T-helper 2 cell treated with Interferon-gamma antibody and Interleukin-4, amounts not matched to agents 5 μg/mL and 100 μg/mL, for 36 hours (primary cell): Measurements from ENCODE around the gene EVPL.
"Not testable (repeated sequence)": the region's sequence is repeated elsewhere in the genome, so short reads cannot be mapped to it uniquely, and the experiment has no call there.

Experiments
- DNase-seq: peaks from one replicate; pipeline ENCODE4 v3.0.0; 2021; ENCODE audit warnings: low spot score
- H3K27ac Mint-ChIP-seq: one replicate; pipeline ENCODE4 v1.8.0; 2021; ENCODE audit warnings: mild to moderate bottlenecking, mixed read lengths
- H3K27me3 Mint-ChIP-seq: one replicate; pipeline ENCODE4 v1.8.0; 2021; ENCODE audit warnings: low read depth, mixed read lengths
- H3K36me3 Mint-ChIP-seq: one replicate; pipeline ENCODE4 v1.8.0; 2021; ENCODE audit warnings: low read depth, mixed read lengths
- H3K4me1 Mint-ChIP-seq: one replicate; pipeline ENCODE4 v1.8.0; 2021; ENCODE audit warnings: low read depth, mixed read lengths
- H3K4me3 Mint-ChIP-seq: one replicate; pipeline ENCODE4 v1.8.0; 2022; ENCODE audit warnings: mild to moderate bottlenecking, moderate library complexity, mixed read lengths
- H3K9me3 Mint-ChIP-seq: one replicate; pipeline ENCODE4 v1.8.0; 2021; ENCODE audit warnings: mixed read lengths

Gene EVPL

DNA sequence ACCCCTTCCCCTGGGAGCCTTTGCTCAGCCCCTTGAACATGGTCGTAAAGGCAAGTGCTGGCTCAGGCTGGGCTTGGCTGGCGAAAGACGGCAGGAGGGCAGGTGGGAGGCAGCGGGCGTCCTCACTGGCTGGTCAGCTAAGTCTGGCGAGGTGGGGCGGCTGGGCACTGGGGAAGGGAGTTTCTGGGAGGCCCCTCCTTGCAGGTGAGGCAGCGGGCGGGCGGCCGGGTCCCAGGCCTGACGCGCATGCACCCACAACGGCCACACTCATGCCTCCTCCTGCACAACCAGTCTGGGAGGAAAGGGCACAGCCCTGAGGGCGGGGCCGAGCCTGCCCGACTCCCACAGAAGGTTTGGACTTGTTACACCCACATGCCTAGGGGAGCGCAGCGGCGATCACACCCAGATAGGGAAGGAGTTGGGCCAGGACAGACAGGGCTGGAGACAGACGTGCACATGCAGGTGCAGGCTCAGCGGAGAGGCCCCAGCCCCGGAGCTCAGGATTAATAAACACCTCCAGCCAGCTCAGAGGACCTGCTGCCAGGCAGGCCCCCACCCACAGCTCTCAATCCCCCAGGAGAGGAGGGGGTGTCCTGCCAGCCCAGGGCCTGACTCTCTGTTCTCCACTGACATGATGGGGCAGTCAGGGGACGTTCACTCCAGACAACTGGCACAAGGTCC, at the start of gene EVPL:
Gene EVPL, minus strand, starts transcription at position 148 of the 681 bp plus-strand sequence. Its CDS starts 108 bp downstream, at position 40.
- no peak for DNase-seq
- Mint-ChIP-seq H3K36me3 (no peaks in the 10 kb centered on the region), H3K4me3 (no peak within 1 kb of the TSS), H3K27me3 (no peaks in the 10 kb centered on the region), H3K27ac (no peak within 1 kb of the TSS), H3K4me1 (peaks cover 8% of the 10 kb centered on the region), H3K9me3 (no peaks in the 10 kb centered on the region)

DNA sequence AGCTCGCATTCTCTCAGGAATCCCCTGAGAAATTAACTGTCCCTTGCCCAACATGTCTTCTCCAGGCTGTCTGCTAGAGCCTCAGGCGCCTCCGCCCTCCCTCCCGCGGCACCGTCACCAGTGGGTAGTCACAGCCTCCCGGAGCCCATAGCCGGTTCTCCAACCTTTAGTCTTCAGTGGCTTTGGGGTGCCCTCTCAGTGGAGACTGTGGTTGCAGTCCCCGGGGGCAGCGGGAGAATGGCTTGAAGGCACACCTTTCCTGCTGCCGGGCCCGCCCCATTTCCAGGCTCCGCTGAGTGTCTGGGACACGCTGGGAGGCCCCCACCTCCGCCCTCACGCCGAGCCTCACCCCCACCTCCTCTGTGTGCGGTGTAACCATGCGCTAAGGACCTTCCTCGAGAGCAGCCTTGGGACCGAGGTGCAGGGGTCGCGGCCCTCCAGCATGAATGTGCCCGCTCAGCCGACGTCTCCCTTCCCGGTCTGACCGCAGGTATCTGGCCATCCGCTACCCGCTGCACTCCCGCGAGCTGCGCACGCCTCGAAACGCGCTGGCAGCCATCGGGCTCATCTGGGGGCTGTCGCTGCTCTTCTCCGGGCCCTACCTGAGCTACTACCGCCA, 49.1 kb upstream of the EVPL start:
- peaks cover 5% of the 10 kb centered on the region for H3K36me3 Mint-ChIP-seq
- no peak overlapping the region for H3K27ac Mint-ChIP-seq
- H3K9me3 Mint-ChIP-seq, result no peaks in the 10 kb centered on the region
- H3K4me1 Mint-ChIP-seq, result peaks cover 17% of the 10 kb centered on the region
- peaks cover 51% of the 10 kb centered on the region for H3K27me3 Mint-ChIP-seq
- peak overlapping the region; percentile 60 for H3K4me3 Mint-ChIP-seq
- DNase-seq, result no peak

DNA sequence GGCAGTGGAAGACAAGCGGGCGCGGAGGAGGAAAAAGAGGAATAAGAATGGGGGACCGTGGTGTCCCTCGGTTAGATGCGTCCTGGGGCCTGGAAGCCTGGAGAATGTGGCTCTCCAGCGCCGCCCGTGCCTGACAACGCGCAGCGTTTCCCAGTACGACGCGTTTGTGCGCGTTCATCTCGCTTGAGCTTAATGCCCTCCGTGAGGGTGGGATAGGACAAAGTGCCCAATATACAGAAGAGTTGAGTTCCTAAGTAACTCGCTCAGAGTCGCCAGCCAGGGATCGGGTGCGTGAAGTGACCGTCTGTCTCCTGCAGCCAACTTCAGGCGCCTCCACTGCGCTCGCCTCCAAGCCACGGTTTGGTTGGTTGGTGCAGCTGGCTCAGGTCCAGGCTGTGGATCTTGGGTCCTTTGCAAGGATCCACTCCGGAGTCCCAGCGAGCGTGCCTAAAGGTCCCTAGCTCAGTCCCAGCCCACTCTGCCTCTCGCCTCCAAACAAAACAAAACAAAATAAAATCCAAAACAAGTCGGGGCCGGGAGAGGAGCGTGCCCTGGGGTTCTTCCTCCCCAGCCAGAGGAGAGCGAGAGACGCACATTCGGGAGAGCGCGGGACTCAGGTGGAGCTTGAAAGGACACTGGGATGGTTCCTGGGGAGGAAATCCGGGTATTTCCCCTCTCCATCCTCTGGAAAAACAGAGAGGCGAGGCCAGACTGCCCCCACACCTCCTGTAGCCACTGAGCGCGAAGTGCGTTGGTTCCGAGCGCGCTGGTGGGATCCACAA, 48.4 kb upstream of the EVPL start:
- Mint-ChIP-seq H3K4me3 (peak overlapping the region; percentile 69), H3K27me3 (peaks cover 51% of the 10 kb centered on the region), H3K9me3 (no peaks in the 10 kb centered on the region), H3K27ac (no peak overlapping the region), H3K36me3 (peaks cover 5% of the 10 kb centered on the region), H3K4me1 (peaks cover 22% of the 10 kb centered on the region)
- DNase-seq, result no peak

DNA sequence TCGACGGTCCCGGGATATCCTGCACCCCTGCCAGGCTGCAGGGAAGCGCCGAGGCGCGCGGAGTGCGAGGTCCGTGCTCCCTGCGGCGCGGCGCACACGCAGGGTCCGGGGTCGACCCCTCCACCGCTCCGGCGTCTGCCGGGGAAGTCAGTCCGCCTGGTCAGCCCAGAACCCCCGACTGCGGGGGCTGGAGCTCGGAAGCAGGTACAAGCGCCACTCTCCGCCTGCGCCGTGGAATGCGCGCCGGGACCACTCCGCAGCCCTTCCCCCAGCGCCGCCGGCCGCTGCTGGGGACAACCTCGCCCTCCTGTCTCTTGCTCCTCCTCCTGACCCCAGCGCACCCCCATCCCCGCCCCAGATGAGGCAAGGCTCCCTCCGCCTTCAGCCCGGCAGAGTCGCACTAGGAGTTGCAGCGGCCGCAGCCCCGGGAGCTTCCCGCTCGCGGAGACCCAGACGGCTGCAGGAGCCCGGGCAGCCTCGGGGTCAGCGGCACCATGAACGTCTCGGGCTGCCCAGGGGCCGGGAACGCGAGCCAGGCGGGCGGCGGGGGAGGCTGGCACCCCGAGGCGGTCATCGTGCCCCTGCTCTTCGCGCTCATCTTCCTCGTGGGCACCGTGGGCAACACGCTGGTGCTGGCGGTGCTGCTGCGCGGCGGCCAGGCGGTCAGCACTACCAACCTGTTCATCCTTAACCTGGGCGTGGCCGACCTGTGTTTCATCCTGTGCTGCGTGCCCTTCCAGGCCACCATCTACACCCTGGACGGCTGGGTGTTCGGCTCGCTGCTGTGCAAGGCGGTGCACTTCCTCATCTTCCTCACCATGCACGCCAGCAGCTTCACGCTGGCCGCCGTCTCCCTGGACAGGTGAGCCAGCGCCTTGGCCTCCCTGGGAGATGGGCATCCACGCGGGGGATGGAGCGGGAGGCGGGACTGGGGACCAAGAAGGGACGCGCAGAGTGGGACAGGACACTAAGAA, 47.6 kb upstream of the EVPL start, which contains the start of gene GALR2:
Gene GALR2, plus strand, starts transcription at position 392 of the 974 bp plus-strand sequence. Its CDS starts 103 bp downstream, at position 495.
- Mint-ChIP-seq H3K27me3 (peaks cover 51% of the 10 kb centered on the region), H3K9me3 (no peaks in the 10 kb centered on the region), H3K4me3 (peak within 1 kb of the TSS; percentile 69), H3K27ac (peak within 1 kb of the TSS; percentile 39), H3K4me1 (peaks cover 26% of the 10 kb centered on the region), H3K36me3 (peaks cover 10% of the 10 kb centered on the region)
- DNase-seq, result no peak

DNA sequence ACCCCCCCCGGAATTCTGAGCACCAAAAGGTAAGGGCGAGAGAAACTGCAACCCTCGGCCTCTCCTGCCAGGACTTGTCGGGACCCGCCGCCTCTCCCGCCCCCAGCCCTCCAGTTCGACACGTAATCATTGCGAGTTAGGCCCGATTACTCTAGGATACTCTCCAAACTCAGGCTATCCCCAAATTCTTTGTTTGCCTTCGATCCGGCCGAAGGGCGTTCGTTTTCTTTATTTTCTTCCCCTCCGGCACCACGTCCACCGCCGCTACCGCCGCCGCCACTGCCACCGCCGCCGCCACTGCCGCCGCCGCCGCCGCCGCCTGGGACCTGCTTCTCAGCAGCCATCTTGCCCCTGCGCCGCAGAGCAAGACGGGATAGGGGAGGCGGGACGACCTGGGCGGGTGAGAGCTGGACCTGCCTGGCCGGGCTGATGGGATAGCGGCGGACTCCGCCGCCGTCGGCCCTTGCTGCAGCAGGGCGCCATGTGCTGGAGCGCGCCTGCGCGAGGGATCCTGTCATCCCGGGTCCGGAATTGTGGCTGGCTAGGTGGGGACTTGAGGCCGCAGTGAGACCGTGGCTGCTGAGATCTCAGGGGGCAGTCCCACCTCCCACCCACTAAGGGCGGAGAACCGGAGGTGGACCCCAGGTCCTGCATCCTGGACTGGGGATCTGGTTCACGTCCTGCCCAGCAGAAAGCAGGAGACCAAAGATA, 45.2 kb upstream of the EVPL start, which contains the start of gene SRP68:
Gene SRP68, minus strand, starts transcription at position 370 of the 711 bp plus-strand sequence. Its CDS starts 26 bp downstream, at position 344.
- Mint-ChIP-seq H3K4me1 (peaks cover 27% of the 10 kb centered on the region), H3K4me3 (peak within 1 kb of the TSS; percentile 97), H3K27me3 (peaks cover 30% of the 10 kb centered on the region), H3K27ac (peak within 1 kb of the TSS; percentile 91), H3K9me3 (no peaks in the 10 kb centered on the region), H3K36me3 (peaks cover 15% of the 10 kb centered on the region)
- peak; percentile 89 for DNase-seq

DNA sequence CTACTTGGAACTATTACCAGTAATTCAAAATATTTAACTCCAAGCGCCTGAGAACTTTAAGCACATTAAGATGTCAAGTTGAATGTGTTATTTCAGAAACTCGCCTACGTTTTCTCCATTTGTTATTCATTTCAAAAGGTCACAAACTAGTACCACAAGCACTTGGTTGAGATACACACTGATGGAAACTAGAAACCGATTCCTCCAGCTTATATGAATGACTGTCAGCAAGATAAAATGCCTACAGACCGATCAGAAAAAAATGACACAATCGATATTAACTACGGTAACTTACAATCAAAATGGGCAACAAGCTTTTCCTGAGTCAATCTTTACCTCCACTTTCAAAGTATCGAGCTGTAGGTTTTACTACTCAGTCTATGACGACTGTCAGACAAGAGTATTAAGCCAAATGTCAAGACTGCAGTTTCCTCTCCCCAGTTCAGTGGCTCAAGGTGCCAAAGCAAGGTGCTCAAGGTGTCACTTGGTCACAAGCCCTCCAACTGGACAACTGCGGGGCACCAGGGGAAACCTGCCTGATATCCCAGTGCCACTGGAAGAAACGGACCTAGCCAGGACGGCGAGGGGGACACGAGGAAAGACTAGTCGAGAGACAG, 44.5 kb upstream of the EVPL start:
- Mint-ChIP-seq H3K9me3 (no peaks in the 10 kb centered on the region), H3K4me3 (peak overlapping the region; percentile 97), H3K36me3 (peaks cover 18% of the 10 kb centered on the region), H3K27me3 (peaks cover 24% of the 10 kb centered on the region), H3K4me1 (peaks cover 26% of the 10 kb centered on the region), H3K27ac (peak overlapping the region; percentile 91)
- peak; percentile 55 for DNase-seq

DNA sequence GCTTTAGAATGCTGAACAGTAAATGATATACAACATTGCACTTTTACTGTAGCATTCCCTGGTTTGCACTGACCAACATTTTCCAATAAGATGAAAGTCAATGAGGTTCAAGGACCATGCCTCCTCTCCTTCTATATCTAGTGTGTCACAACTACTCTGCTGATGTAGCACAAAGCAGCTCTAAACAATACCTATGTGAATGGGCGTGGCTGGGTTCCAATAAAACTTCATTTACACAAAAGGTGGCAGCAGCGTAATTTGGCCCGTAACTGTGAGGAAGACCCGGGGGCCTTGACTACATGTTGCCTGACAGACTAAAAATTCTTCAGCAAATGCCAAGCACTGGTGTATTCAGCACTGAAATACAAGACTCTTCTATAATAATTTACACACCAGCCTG, 38.7 kb upstream of the EVPL start:
- Mint-ChIP-seq H3K9me3 (no peaks in the 10 kb centered on the region), H3K36me3 (peaks cover 55% of the 10 kb centered on the region), H3K27me3 (no peaks in the 10 kb centered on the region), H3K27ac (no peak overlapping the region), H3K4me1 (peaks cover 19% of the 10 kb centered on the region), H3K4me3 (no peak overlapping the region)
- DNase-seq, result no peak

DNA sequence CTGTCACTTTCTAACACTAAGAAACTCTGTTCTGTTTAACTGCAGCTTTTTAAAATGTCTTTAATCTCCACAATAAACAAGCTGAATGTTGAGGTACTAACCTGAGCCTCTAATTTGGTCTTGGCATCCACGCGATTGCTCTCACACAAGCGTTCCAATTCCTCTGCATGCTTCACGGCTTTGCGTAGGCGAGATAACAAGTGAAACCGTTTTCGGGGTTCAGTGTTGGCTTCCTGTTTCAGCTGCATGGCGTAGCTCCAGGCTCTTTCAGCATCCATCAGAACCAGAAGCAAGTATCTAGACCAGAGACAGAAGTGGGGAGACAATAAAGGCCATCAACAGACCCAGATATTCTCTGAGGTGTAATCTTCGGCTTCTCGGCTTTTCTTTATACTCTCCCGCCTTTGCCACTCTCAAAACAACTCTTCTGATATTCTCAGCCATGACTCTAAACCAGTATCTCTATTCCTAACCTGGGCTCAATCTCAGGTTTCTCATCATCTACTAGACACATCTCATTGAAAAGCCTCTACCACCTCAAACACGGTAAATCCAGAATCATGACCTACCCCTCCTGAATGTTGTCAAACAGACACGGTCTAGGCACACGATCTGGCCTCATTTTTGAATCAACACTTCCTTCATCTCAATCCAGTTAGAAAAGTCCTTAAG, 36.9 kb upstream of the EVPL start:
- DNase-seq, result peak; percentile 54
- peak overlapping the region; percentile 64 for H3K4me3 Mint-ChIP-seq
- H3K36me3 Mint-ChIP-seq, result peaks cover 62% of the 10 kb centered on the region
- peak overlapping the region; percentile 77 for H3K27ac Mint-ChIP-seq
- H3K27me3 Mint-ChIP-seq, result no peaks in the 10 kb centered on the region
- no peaks in the 10 kb centered on the region for H3K9me3 Mint-ChIP-seq
- H3K4me1 Mint-ChIP-seq, result peaks cover 13% of the 10 kb centered on the region

DNA sequence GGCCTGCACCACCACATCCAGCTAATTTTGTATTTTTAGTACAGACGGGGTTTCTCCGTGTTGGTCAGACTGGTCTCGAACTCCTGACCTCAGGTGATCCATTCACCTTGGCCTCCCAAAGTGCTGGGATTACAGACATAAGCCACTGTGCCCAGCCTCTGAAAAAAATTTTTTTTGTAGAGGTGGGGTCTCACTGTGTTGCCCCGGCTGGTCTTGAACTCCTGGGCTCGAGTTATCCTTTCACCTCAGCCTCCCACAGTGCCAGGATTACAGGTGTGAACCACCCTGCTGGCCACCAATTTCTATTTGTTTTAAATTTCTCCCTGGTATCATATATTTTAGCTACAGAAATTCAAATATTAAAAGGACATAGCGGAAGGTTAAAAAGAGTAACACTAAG, 31.2 kb upstream of the EVPL start:
- not testable (repeated sequence) for H3K27ac Mint-ChIP-seq, H3K4me3 Mint-ChIP-seq, H3K27me3 Mint-ChIP-seq, DNase-seq, H3K4me1 Mint-ChIP-seq, H3K9me3 Mint-ChIP-seq
- H3K36me3 Mint-ChIP-seq, result peaks cover 70% of the 10 kb centered on the region

DNA sequence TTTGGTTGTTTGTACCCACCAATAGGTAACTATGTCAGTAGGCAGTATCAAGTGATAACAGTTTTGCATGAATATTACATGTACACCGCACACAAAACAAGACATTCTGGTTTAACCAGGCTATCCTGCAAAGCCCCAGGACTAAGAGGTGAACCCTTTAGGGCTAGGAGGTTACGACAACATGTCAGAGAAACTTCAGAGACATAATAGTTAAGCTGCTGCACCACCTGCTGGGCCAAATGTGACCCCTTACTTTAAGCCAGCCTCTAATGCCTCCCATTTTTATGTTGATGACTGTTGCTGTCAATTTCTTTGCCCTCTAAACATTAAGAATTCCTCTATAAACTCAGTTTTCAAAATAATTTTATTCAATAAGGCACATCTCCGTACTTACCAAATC, 29.8 kb upstream of the EVPL start:
- H3K27me3 Mint-ChIP-seq, result no peaks in the 10 kb centered on the region
- DNase-seq, result no peak
- peaks cover 8% of the 10 kb centered on the region for H3K4me1 Mint-ChIP-seq
- no peaks in the 10 kb centered on the region for H3K9me3 Mint-ChIP-seq
- H3K27ac Mint-ChIP-seq, result no peak overlapping the region
- H3K36me3 Mint-ChIP-seq, result peaks cover 62% of the 10 kb centered on the region
- no peak overlapping the region for H3K4me3 Mint-ChIP-seq

DNA sequence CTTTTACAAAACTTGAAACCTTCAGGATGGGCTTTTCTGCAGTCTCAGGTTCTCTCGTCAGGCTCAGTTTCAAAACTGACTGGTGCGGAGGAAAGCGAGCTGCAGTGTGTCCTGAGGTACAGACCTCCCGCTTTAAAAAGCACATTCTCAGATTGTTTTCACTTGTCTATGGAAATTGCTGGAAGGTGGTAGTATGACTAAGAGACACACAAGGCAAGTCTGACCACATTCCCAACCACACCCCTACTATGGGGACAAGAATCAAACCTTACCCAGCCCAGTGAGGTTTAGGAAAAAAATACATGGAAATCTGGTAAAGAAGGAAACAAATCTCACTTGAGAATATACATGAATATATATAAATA, 27.0 kb upstream of the EVPL start:
- H3K36me3 Mint-ChIP-seq, result peaks cover 59% of the 10 kb centered on the region
- H3K4me3 Mint-ChIP-seq, result no peak overlapping the region
- DNase-seq, result no peak
- H3K9me3 Mint-ChIP-seq, result no peaks in the 10 kb centered on the region
- H3K4me1 Mint-ChIP-seq, result peaks cover 11% of the 10 kb centered on the region
- no peak overlapping the region for H3K27ac Mint-ChIP-seq
- H3K27me3 Mint-ChIP-seq, result no peaks in the 10 kb centered on the region
